ENCODE data around the gene RTN4.
"Not testable (repeated sequence)": the region's sequence is repeated elsewhere in the genome, so short reads cannot be mapped to it uniquely, and the experiment has no call there.

The RTN4 gene

DNA sequence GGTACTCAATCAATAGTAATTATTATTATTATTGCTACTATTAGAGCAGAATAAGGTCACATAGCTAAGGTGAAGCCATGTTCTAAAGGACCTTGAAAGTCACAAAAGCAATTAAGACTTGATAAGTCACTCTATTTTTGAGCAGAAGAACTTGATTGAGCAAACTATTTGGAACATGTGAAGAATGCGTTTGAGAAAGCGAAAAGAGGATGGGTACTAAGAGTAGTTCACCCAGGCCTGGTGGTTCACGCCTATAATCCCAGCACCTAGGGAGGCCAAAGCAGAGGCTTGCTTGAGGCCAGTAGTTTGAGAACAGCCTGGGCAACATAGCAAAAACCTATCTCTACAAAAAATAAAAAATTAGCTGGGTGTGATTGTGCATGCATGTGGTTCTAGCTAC, 7.2 kb upstream of the RTN4 start:
- TF ChIP-seq, protein P1, sequence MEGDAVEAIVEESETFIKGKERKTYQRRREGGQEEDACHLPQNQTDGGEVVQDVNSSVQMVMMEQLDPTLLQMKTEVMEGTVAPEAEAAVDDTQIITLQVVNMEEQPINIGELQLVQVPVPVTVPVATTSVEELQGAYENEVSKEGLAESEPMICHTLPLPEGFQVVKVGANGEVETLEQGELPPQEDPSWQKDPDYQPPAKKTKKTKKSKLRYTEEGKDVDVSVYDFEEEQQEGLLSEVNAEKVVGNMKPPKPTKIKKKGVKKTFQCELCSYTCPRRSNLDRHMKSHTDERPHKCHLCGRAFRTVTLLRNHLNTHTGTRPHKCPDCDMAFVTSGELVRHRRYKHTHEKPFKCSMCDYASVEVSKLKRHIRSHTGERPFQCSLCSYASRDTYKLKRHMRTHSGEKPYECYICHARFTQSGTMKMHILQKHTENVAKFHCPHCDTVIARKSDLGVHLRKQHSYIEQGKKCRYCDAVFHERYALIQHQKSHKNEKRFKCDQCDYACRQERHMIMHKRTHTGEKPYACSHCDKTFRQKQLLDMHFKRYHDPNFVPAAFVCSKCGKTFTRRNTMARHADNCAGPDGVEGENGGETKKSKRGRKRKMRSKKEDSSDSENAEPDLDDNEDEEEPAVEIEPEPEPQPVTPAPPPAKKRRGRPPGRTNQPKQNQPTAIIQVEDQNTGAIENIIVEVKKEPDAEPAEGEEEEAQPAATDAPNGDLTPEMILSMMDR (IDR thresholded peaks at IDR 0.05; ENCODE audit: control insufficient read depth, insufficient read depth, low read depth, low read length, missing control alignments) = no peak
- H3K4me3 ChIP-seq (ENCODE audit: control insufficient read depth, low read depth, low read length) = no peak overlapping the region
- DNase-seq (ENCODE audit: low read depth) = no peak

DNA sequence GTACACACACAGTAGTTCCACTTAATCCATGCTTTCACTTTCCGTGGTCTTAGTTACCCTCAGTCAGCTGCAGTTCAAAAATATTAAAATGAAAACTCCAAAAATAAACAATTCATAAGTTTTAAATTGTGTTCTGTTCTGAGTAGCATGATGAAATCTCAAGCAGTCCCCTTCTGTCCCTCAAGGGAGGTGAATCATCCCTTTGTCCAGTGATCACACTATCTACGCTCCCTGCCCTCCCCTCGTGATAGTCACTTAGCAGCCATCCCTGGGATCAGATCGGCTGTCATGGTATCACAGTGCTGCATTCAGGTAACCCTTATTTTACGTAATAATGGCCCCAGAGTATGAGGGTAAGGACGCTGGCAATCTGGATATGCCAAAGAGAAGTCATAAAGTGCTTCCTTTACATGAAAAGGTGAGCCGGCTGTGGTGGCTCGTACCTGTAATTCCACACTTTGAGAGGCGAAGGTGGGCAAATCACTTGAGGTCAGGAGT, 5.8 kb upstream of the RTN4 start:
- TF ChIP-seq, protein P1 (IDR thresholded peaks at IDR 0.05; ENCODE audit: control insufficient read depth, insufficient read depth, low read depth, low read length, missing control alignments) = no peak
- no peak overlapping the region for H3K4me3 ChIP-seq (ENCODE audit: control insufficient read depth, low read depth, low read length)
- DNase-seq (ENCODE audit: low read depth) = no peak

DNA sequence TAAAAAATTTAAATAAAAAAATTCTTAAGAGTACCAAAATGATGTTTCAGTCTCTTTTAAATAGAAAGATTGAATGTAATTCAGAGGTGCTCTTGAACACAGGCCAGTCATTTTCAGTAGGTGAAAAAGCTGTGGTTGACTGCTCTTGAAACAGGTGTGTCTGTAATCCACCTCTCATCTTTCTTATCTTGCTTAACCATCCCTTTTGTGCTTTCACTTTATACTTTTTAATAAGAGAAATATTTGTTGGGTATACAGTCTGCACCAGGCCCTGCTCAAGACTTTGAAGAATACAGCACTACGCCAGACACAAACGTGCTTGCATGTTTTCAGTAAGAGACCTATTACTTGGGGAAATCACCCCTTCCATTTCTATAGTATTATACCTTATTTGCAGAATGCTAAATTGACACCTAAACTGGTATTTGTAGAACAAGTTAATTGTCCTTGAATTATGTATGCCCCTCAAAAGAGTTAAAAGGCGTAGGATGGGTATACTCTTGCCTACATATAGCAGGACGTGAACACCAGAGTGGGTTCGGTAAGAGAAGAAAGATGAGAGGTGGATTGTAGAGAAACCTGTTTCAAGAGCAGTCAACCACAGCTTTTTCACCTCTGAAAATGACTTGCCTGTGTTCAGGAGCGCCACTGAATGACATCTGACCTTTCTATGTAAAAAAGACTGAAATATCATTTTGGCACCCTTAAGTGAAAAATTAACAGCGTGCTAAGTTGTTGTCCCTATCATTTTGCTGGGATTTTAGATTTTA, 4.0 kb upstream of the RTN4 start:
- TF ChIP-seq, protein P1 (IDR thresholded peaks at IDR 0.05; ENCODE audit: control insufficient read depth, insufficient read depth, low read depth, low read length, missing control alignments) = no peak
- H3K4me3 ChIP-seq (ENCODE audit: control insufficient read depth, low read depth, low read length) = no peak overlapping the region
- DNase-seq (ENCODE audit: low read depth) = no peak

DNA sequence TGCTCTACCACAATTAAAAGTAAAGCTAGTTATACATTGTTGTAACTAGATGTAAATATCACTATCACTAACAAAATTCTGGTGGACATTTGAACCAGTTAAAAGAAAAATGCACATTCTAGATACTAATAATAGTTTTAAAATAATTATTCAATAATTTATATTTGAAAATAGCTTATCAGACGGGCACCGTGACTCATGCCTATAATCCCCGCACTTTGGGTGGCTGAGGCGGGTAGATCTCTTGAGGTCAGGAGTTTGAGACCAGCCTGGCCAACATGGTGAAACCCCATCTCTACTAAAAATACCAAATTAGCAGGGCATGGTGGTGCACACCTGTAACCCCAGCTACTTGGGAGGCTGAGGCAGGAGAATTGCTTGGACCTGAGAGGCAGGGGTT, 3.0 kb upstream of the RTN4 start:
- not testable (repeated sequence) for H3K4me3 ChIP-seq (ENCODE audit: control insufficient read depth, low read depth, low read length); DNase-seq (ENCODE audit: low read depth)

DNA sequence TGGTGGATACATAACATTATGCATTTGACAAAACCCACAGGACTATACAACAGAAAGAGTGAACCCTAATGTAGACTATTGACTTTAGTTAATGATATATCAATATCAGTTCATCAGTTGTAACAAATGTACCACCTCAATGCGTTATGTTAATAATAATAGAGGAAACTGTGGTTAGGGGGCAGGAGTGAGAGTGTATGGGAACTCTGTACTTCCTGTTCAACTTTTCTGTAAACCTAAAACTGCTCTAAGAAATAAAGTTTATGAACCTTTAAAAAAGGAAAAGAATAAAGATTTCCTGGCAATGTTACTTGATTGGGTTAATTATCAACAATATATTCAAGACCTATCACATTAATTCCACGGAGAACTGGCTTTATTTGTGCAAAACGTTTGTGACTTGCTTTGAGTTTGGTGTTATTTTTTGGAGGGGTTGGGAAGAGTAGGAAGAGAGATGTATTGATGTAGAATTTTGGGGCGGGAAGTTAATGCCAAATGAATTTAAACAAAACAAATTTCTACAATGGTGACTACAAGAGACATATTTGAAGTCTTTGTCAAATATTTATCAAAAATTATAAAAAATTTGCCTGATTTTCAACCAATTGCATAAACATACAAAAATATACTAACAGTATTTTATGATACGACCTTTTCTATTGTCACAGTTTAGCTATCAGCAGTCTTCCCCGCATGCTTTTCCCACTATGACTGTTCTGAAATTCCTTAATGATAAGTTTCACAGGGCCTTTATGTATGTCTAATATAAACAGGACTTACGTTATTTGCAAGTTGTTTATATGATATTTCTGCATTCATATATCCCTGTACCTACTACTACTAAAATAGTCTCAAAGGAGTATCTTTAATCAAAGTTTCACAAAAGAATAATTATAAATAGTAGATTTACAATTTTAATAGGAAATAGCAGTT, 2.1 kb upstream of the RTN4 start:
- TF ChIP-seq, protein P1 (IDR thresholded peaks at IDR 0.05; ENCODE audit: control insufficient read depth, insufficient read depth, low read depth, low read length, missing control alignments) = no peak
- no peak for DNase-seq (ENCODE audit: low read depth)

DNA sequence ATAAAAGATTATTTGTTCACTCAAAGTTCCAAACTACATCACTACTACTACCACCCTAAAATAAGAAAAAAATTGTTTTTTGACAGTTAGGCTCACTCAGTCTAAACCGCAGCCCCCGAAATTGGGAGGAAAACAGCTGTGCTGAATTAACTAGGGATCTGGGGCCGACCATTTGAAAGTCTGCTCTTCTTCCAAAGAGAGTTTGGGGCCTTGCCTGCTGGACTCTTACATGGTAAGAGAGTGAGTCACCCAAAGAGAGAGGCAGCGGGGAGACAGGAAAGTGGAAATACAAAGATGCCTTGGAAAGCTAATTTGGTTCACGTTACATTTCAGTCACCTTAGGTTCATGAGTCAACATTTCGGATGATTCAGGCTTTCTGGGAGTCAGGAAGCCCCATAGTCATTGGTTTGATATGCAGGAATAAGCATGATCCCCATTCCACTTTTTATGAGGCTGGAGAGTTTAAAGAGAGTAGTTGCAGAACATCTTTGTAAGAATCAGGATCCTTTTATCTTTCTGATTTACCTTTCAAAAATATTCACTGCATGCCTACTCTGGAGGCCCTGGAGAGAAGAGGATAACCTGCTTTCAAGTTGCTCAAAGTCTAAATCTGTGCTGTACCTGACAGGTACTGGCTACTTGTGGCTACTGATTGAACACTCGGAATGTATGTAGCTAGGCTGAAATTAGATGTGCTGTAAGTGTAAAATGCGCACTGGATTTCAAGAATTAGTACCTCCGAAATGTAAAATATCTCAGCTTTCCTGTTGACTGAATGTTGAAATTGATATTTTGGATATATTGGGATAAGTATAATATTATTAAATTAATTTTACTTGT, 995 bp upstream of the RTN4 start:
- H3K4me3 ChIP-seq (ENCODE audit: control insufficient read depth, low read depth, low read length) = peak overlapping the region; percentile 73
- peak; percentile 99 for DNase-seq (ENCODE audit: low read depth)
- TF ChIP-seq, protein P1 (IDR thresholded peaks at IDR 0.05; ENCODE audit: control insufficient read depth, insufficient read depth, low read depth, low read length, missing control alignments) = no peak

More for the DNA sequence above, 2.1 kb upstream of the RTN4 start:
- H3K4me3 ChIP-seq (ENCODE audit: control insufficient read depth, low read depth, low read length) = no peak overlapping the region

All from AG09309 (cell line).